ENCODE results near the gene PRXL2B. TPM values are rescaled to one million over a fixed set of nuclear protein-coding genes. Genes with fewer than 3 reads are reported as not detected.

The PRXL2B gene
- total RNA-seq (2022) (31.0 and 51.5 TPM in 2 replicates), Bru-seq, nascent RNA (percentile 51 among the genes with signal in this experiment), BruChase-seq, experiment 1, labeled RNA remaining after a 6-hour chase (percentile 87 among the genes with signal in this experiment), BruChase-seq, experiment 2, labeled RNA remaining after a 2-hour chase (percentile 77 among the genes with signal in this experiment)
- long read RNA-seq, transcript PRXL2B-204 (7 exons, 2,749 nt), result minor isoform, 7 of 69 reads
- long read RNA-seq, transcript PRXL2B-203 (7 exons, 2,689 nt), result major isoform, 18 of 69 reads
- long read RNA-seq, partial matches to known transcripts, result 11 of 69 reads
- long read RNA-seq, other reads (novel, unspliced or antisense), result 29 of 69 reads

DNA sequence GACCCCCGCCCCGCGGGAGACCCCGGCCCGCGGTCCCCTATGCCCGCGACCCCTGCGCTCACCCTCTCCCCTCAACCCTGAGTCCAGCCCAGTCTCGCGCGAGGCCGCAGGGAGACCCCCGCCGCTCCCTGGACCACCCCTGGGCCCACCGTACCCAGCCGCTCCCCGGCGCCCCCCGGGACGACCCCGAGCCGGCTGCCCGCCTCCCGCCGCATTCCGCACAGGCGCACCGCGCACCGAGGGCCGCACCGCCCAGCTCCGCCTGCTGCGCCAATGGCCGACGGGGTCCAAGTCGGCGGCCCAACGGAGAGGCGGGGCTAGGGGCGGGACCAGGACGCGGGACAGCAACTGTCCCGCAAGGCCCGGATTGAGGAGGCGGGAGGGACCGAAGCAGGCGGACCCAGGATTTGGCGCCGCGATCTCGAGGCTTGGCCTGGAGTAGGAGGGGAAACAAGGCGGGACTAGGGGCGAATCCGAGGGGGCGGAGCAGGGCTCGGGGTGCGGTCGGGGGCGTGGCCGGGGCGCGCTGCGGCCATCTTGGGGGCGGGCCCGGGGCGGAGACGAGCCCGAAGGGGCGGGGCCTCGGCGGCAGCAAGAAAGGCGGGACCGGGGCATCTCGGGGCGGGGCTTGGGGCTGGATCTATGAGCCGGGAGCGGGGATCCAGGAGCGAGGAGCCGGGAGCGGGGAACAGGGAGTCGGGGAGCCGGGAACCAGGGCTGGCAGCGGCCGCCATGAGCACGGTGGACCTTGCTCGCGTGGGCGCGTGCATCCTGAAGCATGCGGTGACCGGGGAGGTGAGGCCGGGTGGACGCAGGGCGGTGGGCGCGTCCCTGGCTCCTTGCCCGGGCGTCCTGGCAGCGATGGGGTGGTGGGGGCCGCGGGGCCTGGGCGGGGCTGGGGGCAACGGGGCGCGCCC lies at the start of gene PRXL2B:
TSS of gene PRXL2B (plus strand) at position 624 of the 917 bp plus-strand sequence. CDS start at position 733, 109 bp downstream.
- no peak for TF ChIP-seq CTCF (IDR thresholded peaks at IDR 0.05; ENCODE audit: unreplicated experiment)
- peaks cover 44% of the 10 kb centered on the region for H3K36me3 Mint-ChIP-seq (ENCODE audit: insufficient read depth, unreplicated experiment)
- no peaks in the 10 kb centered on the region for H3K27me3 Mint-ChIP-seq (ENCODE audit: unreplicated experiment)
- peak within 1 kb of the TSS; percentile 72 for H3K4me3 Mint-ChIP-seq (ENCODE audit: low read depth, unreplicated experiment)
- BruUV-seq (replicated peaks), result no TSS peak
- peak; percentile 96 for DNase-seq
- H3K9me3 Mint-ChIP-seq (ENCODE audit: low read depth, unreplicated experiment), result no peaks in the 10 kb centered on the region
- peaks cover 20% of the 10 kb centered on the region for H3K4me1 Mint-ChIP-seq (ENCODE audit: low read depth, unreplicated experiment)
- CTCF ChIA-PET, result interaction anchor here (0.6 to 0.7 kb wide), 2 partner anchors 26 to 290 kb away, joined by 3 read pairs; no protein-coding TSS in a partner anchor
- intact Hi-C loops (cut with micrococcal nuclease; ENCODE audit: unreplicated experiment), result loop anchor here (2.0 kb wide), 1 partner anchor 40 kb away; no protein-coding TSS in a partner anchor
- peak within 1 kb of the TSS; percentile 73 for H3K27ac Mint-ChIP-seq (ENCODE audit: unreplicated experiment)

DNA sequence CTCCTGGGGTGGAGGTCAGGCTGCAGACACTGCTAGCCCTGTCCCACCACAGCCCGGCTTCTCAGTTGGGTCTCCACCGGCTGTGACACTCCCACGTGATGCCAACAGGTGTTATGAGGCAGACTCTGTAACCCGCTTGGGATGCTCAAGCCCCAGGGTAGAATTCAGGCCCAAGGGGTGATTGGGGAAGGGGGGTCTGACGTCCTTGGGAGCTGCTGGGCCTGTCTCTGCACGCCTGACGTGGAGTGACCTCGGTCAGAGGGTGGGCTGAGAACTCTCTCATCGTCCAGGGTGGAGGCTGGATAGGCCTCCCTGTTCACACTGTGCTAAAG lies 48.8 kb upstream of the PRXL2B start:
- CTCF ChIA-PET, result no interaction called here
- no peak overlapping the region for H3K4me3 Mint-ChIP-seq (ENCODE audit: low read depth, unreplicated experiment)
- no peak for DNase-seq
- no peaks in the 10 kb centered on the region for H3K27me3 Mint-ChIP-seq (ENCODE audit: unreplicated experiment)
- TF ChIP-seq CTCF (IDR thresholded peaks at IDR 0.05; ENCODE audit: unreplicated experiment), result no peak
- no peaks in the 10 kb centered on the region for H3K9me3 Mint-ChIP-seq (ENCODE audit: low read depth, unreplicated experiment)
- H3K27ac Mint-ChIP-seq (ENCODE audit: unreplicated experiment), result no peak overlapping the region
- BruUV-seq (replicated peaks), result no TSS peak
- peaks cover 8% of the 10 kb centered on the region for H3K4me1 Mint-ChIP-seq (ENCODE audit: low read depth, unreplicated experiment)
- no peaks in the 10 kb centered on the region for H3K36me3 Mint-ChIP-seq (ENCODE audit: insufficient read depth, unreplicated experiment)
- intact Hi-C loops (cut with micrococcal nuclease; ENCODE audit: unreplicated experiment), result no loop called here

GRCh38 chr1:2538376-2538775 lies 48.2 kb upstream of the PRXL2B start:
- DNase-seq, result no peak
- H3K9me3 Mint-ChIP-seq (ENCODE audit: low read depth, unreplicated experiment), result no peaks in the 10 kb centered on the region
- H3K27ac Mint-ChIP-seq (ENCODE audit: unreplicated experiment), result no peak overlapping the region
- no peaks in the 10 kb centered on the region for H3K27me3 Mint-ChIP-seq (ENCODE audit: unreplicated experiment)
- peaks cover 8% of the 10 kb centered on the region for H3K4me1 Mint-ChIP-seq (ENCODE audit: low read depth, unreplicated experiment)
- H3K36me3 Mint-ChIP-seq (ENCODE audit: insufficient read depth, unreplicated experiment), result no peaks in the 10 kb centered on the region
- no peak overlapping the region for H3K4me3 Mint-ChIP-seq (ENCODE audit: low read depth, unreplicated experiment)
- no peak for TF ChIP-seq CTCF (IDR thresholded peaks at IDR 0.05; ENCODE audit: unreplicated experiment)
- no TSS peak for BruUV-seq (replicated peaks)
- CTCF ChIA-PET, result no interaction called here
- intact Hi-C loops (cut with micrococcal nuclease; ENCODE audit: unreplicated experiment), result no loop called here

DNA sequence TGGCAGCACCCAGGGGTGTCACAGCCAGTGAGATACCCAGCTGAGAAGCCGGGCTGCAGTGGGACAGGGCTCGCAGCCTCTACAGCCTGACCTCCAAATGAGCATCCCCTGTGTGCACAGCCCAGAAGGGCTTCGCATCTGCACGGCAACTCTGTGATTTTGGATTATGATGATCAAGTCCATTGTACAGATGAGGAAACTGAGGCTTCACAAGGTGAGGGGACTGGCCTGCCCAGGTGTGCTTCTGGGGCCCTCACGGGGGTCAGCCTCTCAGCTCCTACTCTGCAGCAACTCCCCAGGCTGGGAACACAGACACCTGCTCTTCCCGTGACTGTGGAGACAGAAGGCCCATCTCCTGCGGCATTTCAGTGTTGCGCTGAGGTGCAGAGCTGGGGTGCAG lies 47.7 kb upstream of the PRXL2B start:
- no peaks in the 10 kb centered on the region for H3K9me3 Mint-ChIP-seq (ENCODE audit: low read depth, unreplicated experiment)
- H3K36me3 Mint-ChIP-seq (ENCODE audit: insufficient read depth, unreplicated experiment), result no peaks in the 10 kb centered on the region
- no peak for DNase-seq
- BruUV-seq (replicated peaks), result no TSS peak
- peaks cover 8% of the 10 kb centered on the region for H3K4me1 Mint-ChIP-seq (ENCODE audit: low read depth, unreplicated experiment)
- CTCF ChIA-PET, result no interaction called here
- no peak overlapping the region for H3K27ac Mint-ChIP-seq (ENCODE audit: unreplicated experiment)
- H3K4me3 Mint-ChIP-seq (ENCODE audit: low read depth, unreplicated experiment), result no peak overlapping the region
- no peak for TF ChIP-seq CTCF (IDR thresholded peaks at IDR 0.05; ENCODE audit: unreplicated experiment)
- intact Hi-C loops (cut with micrococcal nuclease; ENCODE audit: unreplicated experiment), result no loop called here
- H3K27me3 Mint-ChIP-seq (ENCODE audit: unreplicated experiment), result no peaks in the 10 kb centered on the region
